ENCODE results near the gene HTR1E.

Gene HTR1E

GRCh38 chr6:86936834-86937218 is 502 bp upstream of the HTR1E start:
- no peak overlapping the region for H3K4me3 ChIP-seq (ENCODE audit: low read depth, low read length)
- no peak for DNase-seq (ENCODE audit: low read depth)
- TF ChIP-seq CTCF (conservative IDR thresholded peaks at IDR 0.05; ENCODE audit: low read depth, low read length): no peak

GRCh38 chr6:86938814-86939213 is 1.5 kb downstream of the HTR1E start:
- no peak for DNase-seq (ENCODE audit: low read depth)
- no peak for TF ChIP-seq CTCF (conservative IDR thresholded peaks at IDR 0.05; ENCODE audit: low read depth, low read length)
- H3K4me3 ChIP-seq (ENCODE audit: low read depth, low read length): no peak overlapping the region

- DNase-seq (ENCODE audit: low read depth): no peak
- TF ChIP-seq CTCF (conservative IDR thresholded peaks at IDR 0.05; ENCODE audit: low read depth, low read length): no peak
- no peak overlapping the region for H3K4me3 ChIP-seq (ENCODE audit: low read depth, low read length)
These were observed 4.1 kb downstream of the HTR1E start for GRCh38 chr6:86941461-86941860.

GRCh38 chr6:86942769-86943516 is 5.6 kb downstream of the HTR1E start:
- DNase-seq (ENCODE audit: low read depth): no peak
- H3K4me3 ChIP-seq (ENCODE audit: low read depth, low read length): no peak overlapping the region
- TF ChIP-seq CTCF (conservative IDR thresholded peaks at IDR 0.05; ENCODE audit: low read depth, low read length): no peak

- DNase-seq (ENCODE audit: low read depth): no peak
- TF ChIP-seq CTCF (conservative IDR thresholded peaks at IDR 0.05; ENCODE audit: low read depth, low read length): no peak
- no peak overlapping the region for H3K4me3 ChIP-seq (ENCODE audit: low read depth, low read length)
These were observed 6.6 kb downstream of the HTR1E start for GRCh38 chr6:86943819-86944407.

GRCh38 chr6:86949771-86950170 is 12.4 kb downstream of the HTR1E start:
- TF ChIP-seq CTCF (conservative IDR thresholded peaks at IDR 0.05; ENCODE audit: low read depth, low read length): no peak
- DNase-seq (ENCODE audit: low read depth): no peak
- no peak overlapping the region for H3K4me3 ChIP-seq (ENCODE audit: low read depth, low read length)

- no peak for TF ChIP-seq CTCF (conservative IDR thresholded peaks at IDR 0.05; ENCODE audit: low read depth, low read length)
- no peak overlapping the region for H3K4me3 ChIP-seq (ENCODE audit: low read depth, low read length)
- DNase-seq (ENCODE audit: low read depth): no peak
These were observed 15.7 kb downstream of the HTR1E start for GRCh38 chr6:86952991-86953390.
